ENCODE data around the gene PID1.

DNA sequence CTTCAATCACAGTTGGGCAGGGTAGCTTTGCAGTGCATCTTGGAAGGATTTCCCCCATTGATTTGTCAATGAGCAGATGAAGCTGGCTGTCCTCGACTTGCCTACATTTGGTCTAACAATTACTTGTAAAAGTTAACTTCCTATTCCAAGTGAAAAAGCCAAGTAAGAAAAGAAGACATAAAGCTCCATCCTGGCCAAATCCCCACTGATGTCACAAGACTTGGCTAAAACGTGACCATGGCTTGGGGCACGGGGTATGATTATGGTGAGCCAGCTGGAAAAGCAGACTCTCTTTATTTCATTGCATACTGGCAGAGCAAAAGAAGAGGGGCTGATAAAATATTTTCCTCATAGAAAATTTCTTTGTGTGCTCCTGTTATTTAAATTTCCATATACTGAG, 25.4 kb upstream of the PID1 start:
- no peak for TF ChIP-seq FOXJ3 (CRISPR knock-in tag; IDR thresholded peaks at IDR 0.05; ENCODE audit: borderline replicate concordance)
- TF ChIP-seq TEAD4 (CRISPR knock-in tag; IDR thresholded peaks at IDR 0.05), result no peak
- TF ChIP-seq, protein P1, sequence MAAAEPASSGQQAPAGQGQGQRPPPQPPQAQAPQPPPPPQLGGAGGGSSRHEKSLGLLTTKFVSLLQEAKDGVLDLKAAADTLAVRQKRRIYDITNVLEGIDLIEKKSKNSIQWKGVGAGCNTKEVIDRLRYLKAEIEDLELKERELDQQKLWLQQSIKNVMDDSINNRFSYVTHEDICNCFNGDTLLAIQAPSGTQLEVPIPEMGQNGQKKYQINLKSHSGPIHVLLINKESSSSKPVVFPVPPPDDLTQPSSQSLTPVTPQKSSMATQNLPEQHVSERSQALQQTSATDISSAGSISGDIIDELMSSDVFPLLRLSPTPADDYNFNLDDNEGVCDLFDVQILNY (CRISPR knock-in tag; IDR thresholded peaks at IDR 0.05), result no peak
